ENCODE data around the gene ZIC5. TPM values are rescaled to one million over a fixed set of nuclear protein-coding genes. Genes with fewer than 3 reads are reported as not detected.

The ZIC5 gene
- total and polyA plus RNA-seq, 2 of the 13 experiments (the other 11 are each of a cell fraction or from before 2014, with no cell fraction given): 0.02 to 0.07 TPM

- peaks cover 12 to 60% of the 10 kb centered on the region in 2 experiments for H3K27me3 ChIP-seq (ENCODE audit: control insufficient read depth in 1 of 2, insufficient read depth in 2 of 2, low read length in 2 of 2)
- no peak overlapping the region for H3K4me3 ChIP-seq (replicated peaks in 1 of 3; ENCODE audit: insufficient read depth in 1 of 3, low read depth in 2 of 3, low read length in 3 of 3)
- no peak for DNase-seq (ENCODE audit: low spot score)
- H3K36me3 ChIP-seq (replicated peaks in 1 of 2; ENCODE audit: control insufficient read depth in 1 of 2, insufficient read depth in 2 of 2, low read length in 2 of 2): no peaks in the 10 kb centered on the region
- TF ChIP-seq E2F1 (CRISPR knock-in tag; IDR thresholded peaks at IDR 0.05) (no peak), THAP8 (CRISPR knock-in tag; IDR thresholded peaks at IDR 0.05; ENCODE audit: borderline replicate concordance) (no peak), RNF2 (conservative IDR thresholded peaks at IDR 0.05; ENCODE audit: low read depth) (0 out of 2 replicates have a peak, but pooled peaks have one; percentile 56), ZFP36 (IDR thresholded peaks at IDR 0.05; ENCODE audit: borderline replicate concordance, low read depth, low read length, partially characterized antibody) (peak; percentile 22), CBX2 (IDR thresholded peaks at IDR 0.05; ENCODE audit: low read depth, low read length) (no peak; the same call in none of the 2 replicates), CBX2 (CRISPR knock-in tag; IDR thresholded peaks at IDR 0.05; ENCODE audit: low read depth) (peak; percentile 42; the same call in 1 of the 2 replicates), ZNF777 (CRISPR knock-in tag; IDR thresholded peaks at IDR 0.05) (no peak)
- TF ChIP-seq, protein P1, sequence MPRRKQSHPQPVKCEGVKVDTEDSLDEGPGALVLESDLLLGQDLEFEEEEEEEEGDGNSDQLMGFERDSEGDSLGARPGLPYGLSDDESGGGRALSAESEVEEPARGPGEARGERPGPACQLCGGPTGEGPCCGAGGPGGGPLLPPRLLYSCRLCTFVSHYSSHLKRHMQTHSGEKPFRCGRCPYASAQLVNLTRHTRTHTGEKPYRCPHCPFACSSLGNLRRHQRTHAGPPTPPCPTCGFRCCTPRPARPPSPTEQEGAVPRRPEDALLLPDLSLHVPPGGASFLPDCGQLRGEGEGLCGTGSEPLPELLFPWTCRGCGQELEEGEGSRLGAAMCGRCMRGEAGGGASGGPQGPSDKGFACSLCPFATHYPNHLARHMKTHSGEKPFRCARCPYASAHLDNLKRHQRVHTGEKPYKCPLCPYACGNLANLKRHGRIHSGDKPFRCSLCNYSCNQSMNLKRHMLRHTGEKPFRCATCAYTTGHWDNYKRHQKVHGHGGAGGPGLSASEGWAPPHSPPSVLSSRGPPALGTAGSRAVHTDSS (CRISPR knock-in tag; conservative IDR thresholded peaks at IDR 0.05): no peak
- POLR2A ChIA-PET: no interaction called here
- no peak for FAIRE-seq
- BruUV-seq (replicated peaks): no TSS peak
- H2AFZ ChIP-seq (ENCODE audit: low read length): no peak overlapping the region
- no peak overlapping the region for H3K4me2 ChIP-seq (ENCODE audit: low read depth, low read length)
- no peaks in the 10 kb centered on the region for H4K20me1 ChIP-seq (ENCODE audit: insufficient read depth, low read length)
- 49% methylated on average over 11 of the region's 11 CpGs for WGBS (ENCODE audit: low lambda C conversion rate)
- intact Hi-C loops (cut with micrococcal nuclease; ENCODE audit: unreplicated experiment) (loop anchor here (5.0 to 10.0 kb wide), 2 partner anchors 262 to 316 kb away; no protein-coding TSS in a partner anchor), in situ Hi-C loops (cut with HindIII; ENCODE audit: extremely low pct_ligation_motif_present, low pct_unique_long_range_greater_than_20kb) (no loop called here)
- no peak overlapping the region for H3K27ac ChIP-seq (ENCODE audit: extremely low read length, insufficient read depth, low read length)
- H3K9ac ChIP-seq (ENCODE audit: insufficient read depth, low read depth, low read length): no peak overlapping the region
- CTCF ChIA-PET (ENCODE audit: low intra/inter-chr PET ratio, low total read pairs): no interaction called here
- no peaks in the 10 kb centered on the region for H3K79me2 ChIP-seq (ENCODE audit: insufficient read depth, low read length)
- no peak for ATAC-seq
- H3K9me3 ChIP-seq (ENCODE audit: low read length): no peaks in the 10 kb centered on the region
- H3K4me1 ChIP-seq (ENCODE audit: insufficient read depth, low read length): peaks cover 19% of the 10 kb centered on the region
These were observed 1.7 kb upstream of the ZIC5 start for GRCh38 chr13:99973163-99973807.
